ENCODE measurements around the gene DCLK2. TPM values are rescaled to one million over a fixed set of nuclear protein-coding genes. Genes with fewer than 3 reads are reported as not detected.

DCLK2 gene
- total and polyA plus RNA-seq, 2 of the 4 experiments (the other 2 are of a cell fraction), result 11.3 to 15.5 TPM

DNA sequence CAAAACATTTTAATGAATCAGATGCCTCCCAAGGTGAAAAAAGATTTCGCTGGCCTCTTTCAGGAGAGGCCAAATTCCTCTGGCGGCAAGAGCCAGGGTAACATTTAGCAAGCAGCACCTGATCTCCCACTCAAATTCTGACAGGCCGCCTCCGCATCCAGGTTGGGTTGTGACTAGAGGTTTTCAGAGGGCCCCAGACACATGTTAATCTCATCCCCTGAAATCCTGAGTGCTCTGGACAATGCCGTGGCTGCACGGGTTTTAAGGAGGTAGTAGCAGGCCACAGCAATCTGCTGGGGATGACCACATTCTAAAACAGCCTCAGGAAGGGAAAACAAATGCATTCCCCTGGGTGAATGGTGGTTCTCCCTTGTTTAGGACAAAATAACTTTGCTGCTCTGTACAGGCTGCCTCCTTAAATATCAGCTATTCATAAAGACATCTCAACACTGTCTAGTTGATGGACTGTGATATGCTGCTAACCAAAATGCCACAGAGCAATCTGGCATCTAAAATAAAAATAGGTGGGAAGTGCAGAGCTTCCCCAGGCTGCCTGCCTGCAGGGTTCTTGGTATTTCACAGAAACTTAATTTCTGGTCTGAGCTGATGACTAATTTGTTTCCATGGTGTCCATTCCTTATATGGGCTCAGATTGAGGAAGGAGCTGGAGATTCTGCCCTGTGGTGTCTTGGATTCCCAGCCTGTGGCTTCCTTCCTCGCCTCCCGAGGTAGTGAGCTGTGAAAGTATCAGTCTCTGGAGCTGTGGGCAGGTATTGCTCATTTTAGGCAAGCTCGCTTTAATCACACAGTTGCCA lies 202.0 kb downstream of the DCLK2 start (continued):
- TF ChIP-seq, protein P1, sequence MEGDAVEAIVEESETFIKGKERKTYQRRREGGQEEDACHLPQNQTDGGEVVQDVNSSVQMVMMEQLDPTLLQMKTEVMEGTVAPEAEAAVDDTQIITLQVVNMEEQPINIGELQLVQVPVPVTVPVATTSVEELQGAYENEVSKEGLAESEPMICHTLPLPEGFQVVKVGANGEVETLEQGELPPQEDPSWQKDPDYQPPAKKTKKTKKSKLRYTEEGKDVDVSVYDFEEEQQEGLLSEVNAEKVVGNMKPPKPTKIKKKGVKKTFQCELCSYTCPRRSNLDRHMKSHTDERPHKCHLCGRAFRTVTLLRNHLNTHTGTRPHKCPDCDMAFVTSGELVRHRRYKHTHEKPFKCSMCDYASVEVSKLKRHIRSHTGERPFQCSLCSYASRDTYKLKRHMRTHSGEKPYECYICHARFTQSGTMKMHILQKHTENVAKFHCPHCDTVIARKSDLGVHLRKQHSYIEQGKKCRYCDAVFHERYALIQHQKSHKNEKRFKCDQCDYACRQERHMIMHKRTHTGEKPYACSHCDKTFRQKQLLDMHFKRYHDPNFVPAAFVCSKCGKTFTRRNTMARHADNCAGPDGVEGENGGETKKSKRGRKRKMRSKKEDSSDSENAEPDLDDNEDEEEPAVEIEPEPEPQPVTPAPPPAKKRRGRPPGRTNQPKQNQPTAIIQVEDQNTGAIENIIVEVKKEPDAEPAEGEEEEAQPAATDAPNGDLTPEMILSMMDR (conservative IDR thresholded peaks at IDR 0.05; ENCODE audit: low read depth, low read length), result no peak

DNA sequence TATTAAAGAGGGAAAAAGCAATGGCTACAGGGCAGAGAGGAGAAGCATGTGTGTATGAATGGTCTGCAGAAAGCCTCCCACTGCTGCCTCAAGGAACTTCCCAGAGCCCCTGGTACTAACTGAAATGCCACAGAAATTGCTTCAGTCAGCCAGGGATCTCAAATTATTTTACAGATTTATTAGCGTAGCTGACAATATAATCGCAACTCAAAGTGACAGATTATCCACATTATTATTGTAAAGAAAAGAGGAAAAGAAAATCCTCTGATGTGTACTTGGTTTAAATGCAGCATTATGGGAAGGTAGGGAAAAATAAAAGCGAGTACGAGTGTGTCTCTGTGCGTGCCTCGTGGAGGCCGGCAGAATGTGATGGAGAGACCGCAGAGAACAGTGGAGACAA lies 202.7 kb downstream of the DCLK2 start:
- H3K79me1 ChIP-seq (ENCODE audit: low read depth in 1 of 2, low read length in 2 of 2), result peaks cover 0 to 5% of the 10 kb centered on the region in 2 experiments; a peak in 1 of 4 replicates
- in situ Hi-C loops (cut with MboI; ENCODE audit: low sequenced_read_pairs), result no loop called here
- H2AK9ac ChIP-seq (replicated peaks; ENCODE audit: low read depth, low read length, poor library complexity), result peak overlapping the region; percentile 73
- H3K4ac ChIP-seq (ENCODE audit: low read depth, low read length), result peak overlapping the region; percentile 83
- peak overlapping the region; percentile 76 for H4K5ac ChIP-seq (ENCODE audit: low read depth, low read length)
- peak overlapping the region; percentile 91 for H3K27ac ChIP-seq (ENCODE audit: insufficient read depth, low read length)
- peaks cover 19% of the 10 kb centered on the region for H3K4me1 ChIP-seq (ENCODE audit: control insufficient read depth, insufficient read depth, low read length)
- peak overlapping the region; percentile 75 to 87 for H4K8ac ChIP-seq (ENCODE audit: low read depth in 2 of 2, low read length in 2 of 2)
- H4K20me1 ChIP-seq (ENCODE audit: insufficient read depth, low read length), result no peaks in the 10 kb centered on the region
- peak overlapping the region; percentile 54 for H2AFZ ChIP-seq (replicated peaks; ENCODE audit: low read length, poor library complexity)
- peak overlapping the region; percentile 95 for H4K91ac ChIP-seq (ENCODE audit: insufficient read depth, low read depth, low read length)
- H3K9ac ChIP-seq (ENCODE audit: low read depth, low read length), result peak overlapping the region; percentile 67
- peak overlapping the region; percentile 66 for H3K4me2 ChIP-seq (ENCODE audit: low read depth, low read length)
- TF ChIP-seq NFE2L2 (IDR thresholded peaks at IDR 0.05; ENCODE audit: low read depth, low read length) (no peak), FOS (IDR thresholded peaks at IDR 0.05; ENCODE audit: low read depth, low read length) (no peak), SMC3 (IDR thresholded peaks at IDR 0.05; ENCODE audit: low read depth, low read length) (no peak), MAFK (IDR thresholded peaks at IDR 0.05; ENCODE audit: low read depth, low read length) (no peak), RCOR1 (IDR thresholded peaks at IDR 0.05; ENCODE audit: insufficient replicate concordance, low read length) (no peak), CHD1 (IDR thresholded peaks at IDR 0.05; ENCODE audit: low read depth, low read length) (no peak), POLR2A (IDR thresholded peaks at IDR 0.05; ENCODE audit: low read depth, low read length) (no peak; the same call in 1 of the 2 replicates), CEBPB (IDR thresholded peaks at IDR 0.05; ENCODE audit: low read depth, low read length) (no peak)
- H2BK5ac ChIP-seq (ENCODE audit: low read depth, low read length, poor library complexity, severe bottlenecking), result peak overlapping the region; percentile 75
- peaks cover 1% of the 10 kb centered on the region; the same call in 1 of the 2 replicates for H3K36me3 ChIP-seq (ENCODE audit: control insufficient read depth, insufficient read depth, low read length)
- H3K9me3 ChIP-seq (ENCODE audit: control insufficient read depth, insufficient read depth, low read length), result no peaks in the 10 kb centered on the region
- no peaks in the 10 kb centered on the region for H3K27me3 ChIP-seq (ENCODE audit: control insufficient read depth, insufficient read depth, low read length)
- H3K23ac ChIP-seq (ENCODE audit: low read depth, low read length), result peak overlapping the region; percentile 87
- CTCF ChIA-PET, result interaction anchor here (0.6 to 1.6 kb wide), 3 partner anchors 76 to 586 kb away, joined by 5 to 6 read pairs (median 6); no protein-coding TSS in a partner anchor
- H2BK120ac ChIP-seq (ENCODE audit: low read depth, low read length), result peak overlapping the region; percentile 80
- DNase-seq, result no peak
- dilution Hi-C loops (cut with HindIII; ENCODE audit: low sequenced_read_pairs, unreplicated experiment), result no loop called here
- H2BK15ac ChIP-seq (ENCODE audit: low read depth, low read length), result peak overlapping the region; percentile 88
- peak overlapping the region; percentile 83 for H3K14ac ChIP-seq (replicated peaks; ENCODE audit: low read depth, low read length)
- no peak overlapping the region for H3K4me3 ChIP-seq (ENCODE audit: insufficient read depth, low read depth, low read length)
- H3K56ac ChIP-seq (ENCODE audit: extremely low read depth, insufficient read depth, low read length), result peak overlapping the region; percentile 51
- POLR2A ChIA-PET (ENCODE audit: unreplicated experiment), result no interaction called here
- H3K18ac ChIP-seq (ENCODE audit: low read depth, low read length), result peak overlapping the region; percentile 63
- H2BK20ac ChIP-seq (ENCODE audit: low read depth, low read length), result peak overlapping the region; percentile 82
- no TSS peak for BruUV-seq (replicated peaks)
- ATAC-seq (ENCODE audit: low read depth), result peak; percentile 6
- peaks cover 14% of the 10 kb centered on the region for H3K9me1 ChIP-seq (ENCODE audit: insufficient read depth, low read length)
- WGBS, 2 experiments (ENCODE audit: extremely low coverage in 2 of 2, insufficient read length in 1 of 2), result 89% methylated on average over 3 of the region's 8 CpGs; no CpG with 5 or more reads in 1 of the 2 experiments
- H2AK5ac ChIP-seq (ENCODE audit: low read depth, low read length), result peak overlapping the region; percentile 91
- intact Hi-C loops (cut with micrococcal nuclease), result loop anchor here (5.0 kb wide), 2 partner anchors 44 to 279 kb away; no protein-coding TSS in a partner anchor

All from IMR-90 (cell line).